DMS114 treated with DMSO at 0.1 percent for 48 hours (cell line): ENCODE results near the gene SMIM22.
"Not testable (repeated sequence)": the region's sequence is repeated elsewhere in the genome, so short reads cannot be mapped to it uniquely, and the experiment has no call there.

Experiments used
- DNase-seq: peaks from one replicate; lab custom pipeline; 2025; ENCODE audit not compliant: unreplicated experiment; lab: John Stamatoyannopoulos, UW

Gene SMIM22

DNA sequence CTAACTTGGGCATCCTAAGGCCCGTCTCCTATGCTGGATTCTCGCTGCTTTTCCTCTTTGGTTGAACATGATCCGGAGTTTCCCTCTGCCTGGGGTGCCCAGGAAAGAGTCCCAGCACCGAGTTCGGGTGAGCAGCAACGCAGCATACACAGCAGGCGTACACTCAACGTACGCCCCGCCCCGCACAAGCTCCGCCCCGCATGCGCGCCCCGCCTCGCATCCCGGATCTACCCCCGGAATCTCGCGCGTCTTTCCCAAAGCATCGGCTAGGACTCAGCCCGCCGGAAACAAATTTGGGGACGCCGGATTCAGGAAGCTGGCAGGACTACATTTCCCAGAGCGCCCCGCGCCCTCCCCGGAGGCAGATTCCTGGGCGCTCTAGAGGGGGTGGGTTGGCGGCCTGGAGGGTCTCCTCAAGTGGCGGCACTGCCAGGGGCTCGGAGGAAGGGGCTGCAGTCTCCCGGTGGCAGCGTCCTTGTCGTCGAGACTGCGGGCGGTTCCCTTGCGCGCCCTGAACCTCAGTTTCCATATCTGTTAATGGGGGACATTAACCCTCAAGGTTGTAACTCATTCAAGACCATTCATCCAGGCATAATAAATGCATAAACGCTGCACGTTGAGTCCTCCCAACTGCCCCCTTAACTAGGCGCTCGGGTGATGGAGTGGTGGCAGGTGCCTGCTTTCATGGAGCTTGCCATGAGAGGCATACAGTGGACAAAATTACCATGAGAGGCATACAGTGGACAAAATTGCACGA is 26.4 kb upstream of the SMIM22 start:
- peak; percentile 91 for DNase-seq

DNA sequence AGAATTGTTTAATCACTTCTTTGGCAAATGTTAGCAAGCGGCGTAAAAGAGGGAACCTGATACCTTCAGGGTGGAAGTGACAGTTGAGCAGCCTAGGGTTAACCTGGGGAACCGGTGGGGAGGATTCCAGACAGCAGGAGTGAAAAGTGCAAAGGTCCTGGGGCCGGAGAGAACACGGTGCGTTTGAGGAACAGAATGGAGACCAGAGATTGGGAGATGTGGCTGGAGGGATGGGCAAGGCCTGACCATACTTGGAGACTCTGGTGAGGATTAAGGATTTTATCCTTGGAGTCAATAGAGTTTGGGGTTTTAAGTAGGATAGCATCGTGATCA is 25.9 kb upstream of the SMIM22 start:
- no peak for DNase-seq

DNA sequence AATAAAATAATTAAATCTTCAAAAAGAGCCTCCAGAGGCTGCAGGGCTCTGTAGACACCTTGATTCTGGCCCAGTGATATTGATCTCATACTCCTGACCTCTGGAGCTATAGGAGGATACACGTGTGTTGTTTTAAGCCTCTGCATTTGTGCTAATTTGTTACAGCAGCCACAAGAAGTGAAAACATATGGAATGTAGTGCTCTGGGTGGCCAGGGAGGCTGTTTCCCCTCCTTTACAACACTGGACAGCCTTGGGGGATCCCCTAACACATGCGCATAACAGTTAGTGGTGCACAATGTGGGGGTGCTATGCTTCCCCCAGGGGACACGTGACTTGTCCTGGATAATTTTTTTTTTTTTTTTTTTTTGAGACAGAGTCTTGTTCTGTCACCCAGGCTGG is 23.5 kb upstream of the SMIM22 start:
- no peak for DNase-seq

DNA sequence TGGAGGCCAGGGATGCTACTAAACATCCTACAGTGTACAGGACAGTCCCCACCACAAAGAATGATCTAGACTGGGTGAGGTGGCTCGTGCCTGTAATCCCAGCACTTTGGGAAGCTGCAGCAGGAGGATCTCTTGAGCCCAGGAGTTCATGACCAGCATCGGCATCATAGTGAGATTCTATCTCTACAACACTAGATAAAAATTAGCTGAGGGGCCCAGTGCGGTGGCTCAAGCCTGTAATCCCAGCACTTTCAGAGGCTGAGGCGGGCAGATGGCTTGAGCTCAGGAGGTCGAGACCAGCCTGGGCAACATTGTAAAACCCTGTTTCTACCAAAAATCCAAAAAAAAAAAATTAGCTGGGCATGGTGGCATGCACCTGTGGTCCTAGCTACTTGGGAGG is 22.8 kb upstream of the SMIM22 start:
- no peak for DNase-seq

DNA sequence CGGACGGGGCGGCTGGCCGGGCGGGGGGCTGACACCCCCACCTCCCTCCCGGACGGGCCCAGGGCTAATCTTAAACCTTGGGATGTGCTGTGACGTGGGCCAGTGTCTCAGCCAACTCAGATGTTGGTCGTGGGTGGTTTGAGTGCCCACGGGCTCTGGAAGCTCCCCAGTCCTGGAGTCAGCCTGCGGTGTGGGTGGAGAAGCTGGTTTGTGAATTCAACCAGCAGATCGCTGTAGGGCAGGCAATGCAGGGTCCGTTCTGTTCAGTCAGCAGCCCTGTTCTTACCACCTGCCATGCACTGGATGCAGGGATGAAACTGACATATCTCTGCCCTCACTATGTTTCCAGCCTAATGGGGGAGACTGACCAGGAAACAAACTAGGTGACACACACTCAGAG is 20.2 kb upstream of the SMIM22 start:
- DNase-seq = no peak

DNA sequence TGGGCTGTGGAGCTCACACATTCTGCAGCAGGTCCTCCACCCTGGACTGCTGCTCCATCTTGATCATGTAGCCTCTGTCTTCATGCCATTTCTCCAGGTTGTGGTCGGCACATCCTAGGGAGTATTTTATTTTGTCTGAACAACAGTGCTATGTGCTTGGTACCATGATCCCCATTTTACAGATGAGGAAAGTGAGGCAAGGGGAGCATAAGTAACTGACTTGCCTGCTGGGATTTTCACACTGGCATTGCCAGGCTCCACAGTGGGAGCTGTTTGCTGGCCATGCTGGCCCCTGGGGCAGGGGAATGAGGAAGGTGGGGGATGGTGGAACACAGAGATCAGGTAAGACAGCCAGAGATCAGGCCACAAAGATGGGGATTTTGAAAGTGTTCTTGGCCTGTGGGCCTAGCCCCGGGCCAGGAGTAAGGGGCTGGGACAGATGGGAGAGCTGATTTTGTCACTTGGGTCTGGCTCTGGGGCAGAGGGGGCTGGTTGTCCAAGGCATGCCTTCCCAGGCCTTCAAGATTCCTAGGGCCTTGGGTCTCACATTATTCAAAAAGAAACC is 18.9 kb upstream of the SMIM22 start:
- DNase-seq = no peak

DNA sequence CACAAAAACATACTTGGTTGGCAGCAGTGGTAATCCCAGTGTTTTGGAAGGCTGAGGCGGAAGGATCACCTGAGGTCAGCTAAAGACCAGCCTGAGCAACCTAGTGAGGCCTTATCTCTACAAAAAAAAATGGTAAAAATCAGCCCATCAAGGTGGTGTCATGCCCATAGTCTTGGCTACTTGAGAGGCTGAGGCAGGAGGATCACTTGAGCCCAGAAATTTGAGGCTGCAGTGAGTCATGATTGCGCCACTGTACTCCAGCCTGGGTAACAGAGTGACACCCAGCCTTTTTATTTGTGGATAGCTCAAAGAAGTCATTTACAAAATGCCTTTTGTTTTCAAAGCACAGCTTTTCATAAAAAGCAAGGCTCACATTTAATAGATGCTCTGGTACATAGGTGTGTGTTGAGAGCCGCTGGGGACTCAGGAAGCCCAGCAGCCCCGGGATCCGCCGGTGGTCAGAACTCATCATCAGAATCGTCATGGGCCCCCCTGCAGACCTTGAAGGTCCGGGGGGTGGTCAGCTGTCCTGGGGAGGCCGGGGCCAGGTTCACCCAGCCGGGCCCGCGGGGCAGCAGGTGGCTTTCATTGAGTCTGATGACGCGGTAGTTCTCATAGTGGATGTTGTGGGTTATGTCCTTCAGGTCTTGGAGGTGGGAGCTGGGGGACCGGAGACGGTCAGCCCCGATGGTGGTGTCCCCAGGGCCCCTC is 17.7 kb upstream of the SMIM22 start:
- no peak for DNase-seq

DNA sequence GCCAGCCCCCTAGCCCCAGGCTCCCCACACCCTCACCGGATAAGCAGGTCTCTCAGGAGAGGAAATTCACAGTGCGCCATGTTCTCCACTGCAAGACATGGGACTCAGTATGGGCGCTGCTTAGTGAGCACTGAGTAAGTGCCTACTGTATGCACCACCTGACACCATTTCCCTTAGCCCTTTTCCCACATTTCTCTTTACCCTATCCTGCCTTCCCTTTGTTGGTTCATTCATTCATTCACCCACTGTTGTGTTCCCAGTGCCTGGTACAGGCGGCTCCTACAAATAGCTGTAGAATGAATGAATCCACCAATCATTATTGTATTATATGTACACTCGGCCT is 17.1 kb upstream of the SMIM22 start:
- no peak for DNase-seq

DNA sequence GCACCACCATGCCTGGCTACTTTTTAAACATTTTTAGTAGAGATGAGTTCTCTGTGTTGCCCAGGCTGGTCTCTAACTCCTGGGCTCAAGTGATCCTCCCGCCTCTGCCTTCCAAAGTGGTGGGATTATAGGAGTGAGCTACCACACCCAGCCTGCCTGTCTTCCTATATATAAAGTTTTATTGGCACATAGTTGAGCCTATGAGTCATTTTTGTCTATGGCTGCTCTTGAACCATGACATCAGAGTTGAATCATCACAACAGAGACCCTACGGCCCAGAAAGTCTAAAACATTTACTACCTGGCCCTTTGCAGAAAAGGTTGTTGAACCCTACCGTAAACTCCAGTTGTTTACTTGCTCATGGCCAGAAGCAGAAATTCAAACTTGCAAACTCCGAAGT is 14.9 kb upstream of the SMIM22 start:
- DNase-seq = no peak

DNA sequence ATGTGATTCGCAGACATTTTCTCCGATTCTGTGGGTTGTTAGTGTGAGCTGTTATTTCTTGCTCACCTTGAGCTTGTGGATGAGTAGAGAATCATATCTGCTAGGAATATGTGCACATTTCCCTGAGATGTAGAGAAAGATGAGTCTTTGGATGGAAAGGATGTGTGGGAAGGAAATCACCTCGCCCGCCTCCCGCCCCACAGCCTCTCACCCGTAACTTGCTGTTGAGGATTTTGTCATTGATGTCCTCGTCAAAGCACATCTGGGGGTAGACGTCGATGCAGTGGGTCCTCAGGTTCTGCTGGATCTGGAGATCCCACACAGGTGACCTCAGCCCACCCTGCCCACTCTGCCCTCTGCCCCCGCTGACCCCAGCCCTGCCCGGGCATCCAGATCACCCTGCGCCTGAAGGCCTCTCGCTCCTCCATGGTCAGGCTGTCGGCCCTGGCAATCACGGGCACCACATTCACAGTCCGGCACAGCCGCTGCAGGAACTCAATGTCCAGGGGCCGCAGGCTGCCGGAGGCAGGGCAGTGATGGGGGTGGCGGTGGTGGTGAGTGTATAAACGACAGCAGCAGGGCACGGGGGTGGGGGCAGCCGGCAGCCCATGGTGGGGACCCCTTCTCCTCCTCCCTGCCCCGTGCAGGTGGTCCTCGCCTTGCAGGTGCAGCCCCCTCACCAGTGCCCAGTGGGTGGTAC is 11.8 kb upstream of the SMIM22 start:
- no peak for DNase-seq

DNA sequence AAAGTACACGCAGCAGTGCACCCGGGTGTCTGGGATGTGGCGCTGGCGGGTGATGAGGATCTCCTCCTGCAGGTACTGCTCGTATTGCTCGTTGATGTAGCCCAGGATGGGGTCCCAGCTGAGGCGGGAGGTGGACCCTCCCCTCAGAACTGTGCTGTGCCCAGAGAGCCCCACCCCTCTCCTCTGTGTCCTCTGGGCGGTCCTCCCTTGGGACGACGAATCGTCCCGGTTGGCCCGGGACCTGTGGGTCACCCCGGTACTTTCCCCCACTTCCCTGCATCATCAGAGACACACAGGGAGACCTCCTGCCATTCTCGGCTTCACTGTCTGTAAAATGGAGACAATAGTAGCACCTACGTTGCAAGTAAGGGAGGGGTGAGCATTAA is 11.2 kb upstream of the SMIM22 start:
- DNase-seq = no peak

DNA sequence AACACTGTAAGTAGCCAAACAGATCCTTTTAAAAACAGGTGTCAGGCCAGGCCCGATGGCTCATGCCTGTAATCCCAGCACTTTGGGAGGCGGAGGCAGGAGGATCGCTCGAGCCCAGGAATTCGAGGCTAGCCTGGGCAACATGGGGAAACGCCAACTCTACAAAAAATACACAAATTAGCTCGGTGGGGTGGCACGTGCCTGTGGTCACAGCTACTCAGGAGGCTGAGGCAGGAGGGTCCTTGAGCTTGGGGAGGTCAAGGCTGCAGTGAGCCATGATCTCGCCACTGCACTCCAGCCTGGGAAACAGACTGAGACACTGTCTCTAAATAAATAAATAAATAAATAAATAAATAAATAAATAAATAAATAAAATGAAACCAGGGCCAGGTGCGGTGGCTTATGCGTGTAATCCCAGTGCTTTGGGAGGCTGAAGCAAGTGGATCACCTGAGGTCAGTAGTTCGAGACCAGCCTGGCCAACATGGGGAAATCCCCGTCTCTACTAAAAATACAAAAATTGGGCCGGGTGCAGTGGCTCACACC is 10.7 kb upstream of the SMIM22 start:
- not testable (repeated sequence) for DNase-seq

DNA sequence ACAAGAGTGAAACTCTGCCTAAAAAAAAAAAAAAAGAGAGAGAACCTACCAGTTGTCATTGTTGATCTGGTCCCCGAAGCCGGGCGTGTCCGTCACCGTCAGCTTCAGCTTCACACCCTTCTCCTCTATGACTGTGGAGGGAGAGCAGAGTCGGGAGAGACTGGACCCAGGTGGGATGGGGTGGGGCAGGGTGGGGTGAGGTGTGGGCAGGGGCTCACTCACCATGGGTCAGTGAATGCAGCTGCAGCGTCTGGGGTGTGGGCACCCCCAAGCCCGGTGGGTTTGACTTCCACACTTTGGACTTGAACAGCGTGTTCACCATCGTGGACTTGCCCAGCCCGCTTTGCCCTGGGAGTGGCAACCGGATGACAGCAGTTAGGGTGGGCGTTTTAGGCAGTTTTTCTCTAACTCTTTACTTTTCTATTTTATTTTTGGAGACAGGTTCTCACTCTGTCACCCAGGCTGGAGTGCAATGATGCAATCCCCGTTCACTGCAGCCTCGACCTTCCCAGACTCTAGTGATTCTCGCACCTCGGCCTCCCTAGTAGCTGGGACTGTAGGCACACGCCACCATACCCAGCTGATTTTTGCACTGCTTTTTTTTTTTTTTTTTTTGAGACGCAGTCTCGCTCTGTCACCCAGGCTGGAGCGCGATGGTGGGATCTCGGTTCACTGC is 9.3 kb upstream of the SMIM22 start:
- DNase-seq = no peak

DNA sequence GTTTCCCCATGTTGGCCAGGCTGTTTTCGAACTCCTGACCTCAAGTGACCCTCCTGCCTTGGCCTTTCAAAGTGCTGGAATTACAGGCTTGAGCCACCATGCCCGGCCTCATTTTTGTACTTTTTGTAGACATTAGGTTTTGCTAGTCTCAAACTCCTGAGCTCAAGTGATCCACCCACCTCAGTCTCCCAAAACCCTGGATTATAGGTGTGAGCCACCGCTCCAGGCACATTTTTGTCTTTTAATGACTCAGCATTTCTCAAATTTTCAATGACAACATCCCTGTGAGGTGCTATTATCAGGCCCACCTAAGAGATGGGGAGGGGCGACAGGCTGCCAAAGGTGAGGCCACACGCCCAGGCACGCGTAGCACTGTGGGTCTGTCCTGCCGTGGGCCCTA is 8.1 kb upstream of the SMIM22 start:
- DNase-seq = no peak

DNA sequence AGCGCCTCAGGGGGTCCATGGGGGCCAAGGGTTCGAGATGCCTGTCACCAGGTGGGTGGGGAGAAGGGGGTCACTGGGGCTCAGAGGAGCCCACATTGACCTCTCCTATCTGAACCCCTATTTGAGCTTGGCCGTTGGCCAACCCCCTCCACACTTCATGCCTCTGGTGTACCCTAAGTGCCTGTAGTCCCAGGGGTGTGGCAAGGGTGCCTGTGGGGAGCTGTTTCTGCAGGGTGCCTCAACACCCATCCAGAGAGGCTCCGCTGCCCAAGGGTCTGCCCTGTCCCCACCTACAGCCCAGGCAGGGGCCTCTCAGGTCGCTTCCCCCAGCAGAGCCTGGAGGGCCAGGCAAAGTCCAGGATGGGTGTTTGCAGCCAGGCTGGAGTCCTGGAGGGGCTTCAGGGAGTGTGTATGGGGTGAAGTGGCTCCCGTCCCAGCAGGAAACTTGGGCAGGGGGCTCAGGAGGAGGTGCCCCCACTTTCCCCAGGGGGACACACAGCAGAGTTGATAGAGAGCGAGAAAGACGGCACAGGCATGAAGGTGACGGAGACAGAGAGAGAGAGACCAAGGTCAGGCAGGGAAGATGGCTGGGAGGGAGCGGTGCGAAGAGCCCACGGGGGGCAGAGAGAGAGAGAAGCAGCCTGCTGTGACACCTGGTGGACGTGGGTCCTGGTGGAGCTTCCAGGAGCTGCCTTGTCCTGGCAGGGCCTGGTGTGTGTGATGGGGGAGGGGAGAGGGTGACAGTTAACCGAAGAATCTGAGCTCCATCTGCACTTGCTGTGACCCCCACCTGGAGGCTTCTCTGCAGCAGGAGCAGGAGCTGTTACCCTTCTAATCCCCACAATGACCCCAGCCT is 7.3 kb upstream of the SMIM22 start, which contains the start of gene SEPTIN12:
SEPTIN12 (minus strand) TSS at position 719 of the 856 bp plus-strand sequence; CDS start at position 19, 700 bp downstream.
- DNase-seq = no peak

DNA sequence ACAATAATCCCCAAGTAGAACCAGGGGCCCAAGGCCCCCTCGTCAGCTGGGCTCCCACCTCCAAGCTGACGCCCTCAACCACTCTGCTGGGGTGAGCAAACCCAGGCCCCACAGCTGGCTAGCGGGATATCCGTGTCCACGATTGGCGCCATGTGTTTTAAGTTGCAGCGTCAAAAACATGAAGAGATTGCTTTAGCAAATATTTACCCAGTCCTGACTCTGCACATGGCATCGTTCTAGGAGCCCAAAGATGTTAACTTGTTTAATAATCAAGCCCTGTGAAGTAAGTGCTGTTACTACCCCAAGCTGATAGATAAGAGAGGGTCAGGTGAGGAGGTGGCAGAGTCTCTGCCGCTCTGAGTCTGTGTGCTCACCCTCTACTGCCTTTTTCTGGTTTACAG is 6.7 kb upstream of the SMIM22 start:
- DNase-seq = no peak

DNA sequence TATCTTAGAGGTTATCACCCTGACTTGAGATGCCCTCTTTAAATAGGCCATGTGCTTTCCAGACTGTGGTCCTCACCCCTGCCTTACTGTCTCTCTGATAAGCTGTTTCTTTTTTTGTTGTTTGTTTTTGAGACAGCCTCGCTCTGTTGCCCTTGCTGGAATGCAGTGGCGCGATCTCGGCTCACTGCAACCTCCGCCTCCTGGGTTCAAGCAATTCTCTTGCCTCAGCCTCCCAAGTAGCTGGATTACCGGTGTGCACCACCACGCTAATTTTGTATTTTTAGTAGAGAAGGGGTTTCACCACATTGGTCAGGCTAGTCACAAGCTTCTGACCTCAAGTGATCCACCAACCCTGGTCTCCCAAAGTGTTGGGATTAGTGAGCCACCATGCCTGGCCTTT is 6.3 kb upstream of the SMIM22 start:
- no peak for DNase-seq

DNA sequence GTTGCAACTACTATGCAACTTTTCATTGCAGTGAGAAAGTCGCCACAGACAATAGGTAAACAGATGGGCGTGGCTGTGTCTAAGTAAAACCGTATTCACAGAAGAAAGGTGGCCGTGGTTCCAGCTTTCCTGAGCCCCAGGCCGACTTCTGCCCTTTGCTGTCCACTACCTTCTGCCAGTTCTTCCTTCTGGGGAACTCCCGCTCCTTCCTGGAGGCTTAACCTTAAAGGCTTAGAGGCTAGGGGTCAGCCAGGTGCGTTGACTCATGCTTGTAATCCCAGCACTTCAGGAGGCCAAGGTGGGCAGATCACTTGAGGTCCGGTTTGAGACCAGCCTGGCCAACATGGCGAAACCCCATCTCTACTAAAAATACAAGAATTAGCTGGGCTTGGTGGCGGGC is 4.9 kb upstream of the SMIM22 start:
- no peak for DNase-seq

DNA sequence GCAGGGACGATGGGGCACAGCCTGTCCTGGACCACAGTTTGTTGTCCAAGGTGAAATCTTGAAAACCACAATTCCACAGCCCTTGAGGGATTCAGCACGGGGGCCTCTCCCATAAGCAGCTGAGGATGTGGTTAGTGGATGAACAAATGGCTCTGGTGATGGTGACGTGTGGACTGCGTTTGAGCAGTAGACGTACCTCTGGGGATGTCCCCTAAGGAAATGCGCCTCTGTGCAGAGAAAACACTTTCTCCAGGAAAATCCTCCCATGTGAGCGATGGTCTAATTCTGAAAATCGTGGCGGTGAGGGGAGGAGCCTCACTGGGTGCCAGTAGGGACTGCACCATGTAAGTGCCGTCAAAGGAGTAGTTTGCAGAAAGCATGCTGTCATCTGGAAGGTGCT is 4.3 kb upstream of the SMIM22 start:
- no peak for DNase-seq

DNA sequence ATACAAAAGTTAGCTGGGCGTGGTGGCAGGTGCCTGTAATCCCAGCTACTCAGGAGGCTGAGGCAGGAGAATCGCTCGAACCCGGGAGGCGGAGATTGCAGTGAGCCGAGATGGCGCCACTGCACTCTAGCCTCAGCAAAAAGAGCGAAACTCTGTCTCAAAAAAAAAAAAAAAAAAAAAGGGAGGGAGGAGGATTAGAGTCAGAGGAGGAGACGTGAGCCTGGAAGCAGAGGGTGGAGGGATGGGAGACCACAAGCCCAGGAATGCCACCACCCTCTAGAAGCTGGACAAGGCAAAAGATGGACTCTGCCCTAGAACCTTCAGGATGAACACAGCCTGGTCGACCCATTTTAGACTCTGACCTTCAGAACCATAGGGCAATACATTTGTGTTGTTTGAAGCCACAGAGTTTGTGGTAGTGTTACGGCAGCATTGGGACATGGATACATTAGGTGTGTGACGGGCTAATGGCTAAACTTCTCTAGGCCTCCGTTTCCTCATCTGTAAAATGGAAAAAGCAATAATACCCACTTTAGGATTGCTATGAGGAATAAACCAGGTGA is 2.1 kb upstream of the SMIM22 start:
- DNase-seq = no peak
